H1 (cell line): ENCODE measurements around the gene IRF9. TPM values are rescaled to one million over a fixed set of nuclear protein-coding genes. Genes with fewer than 3 reads are reported as not detected.

ENCODE experiments used
- CTCF ChIA-PET: fragments of 300-600 bp; sonication (Branson Sonifier 250); formaldehyde crosslinking; loops from one replicate; lab custom pipeline; 2021; ENCODE audit not compliant: partially characterized antibody; lab: Charles Lee
- POLR2A ChIA-PET: fragments of 300-600 bp; sonication (Branson Sonifier 250); formaldehyde crosslinking; loops from one replicate; lab custom pipeline; 2021; ENCODE audit warnings: inconsistent platforms; ENCODE audit not compliant: partially characterized antibody; lab: Charles Lee
- DNase-seq, 2 experiments: peaks; one replicate each; pipeline versions ENCODE4 v3.0.0 to v3.0.0-alpha.2; 2010 to 2022; ENCODE audit warnings: low spot score in 2 of 2, low read depth in 1 of 2, mixed read lengths in 1 of 2
- FAIRE-seq: peaks from 2 replicates; lab custom pipeline; 2011; peaks lifted over from hg19 to GRCh38; lab: Jason Lieb, UNC
- H2AFZ ChIP-seq: 2 replicates; pipeline ENCODE4 v1.8.1; 2012; ENCODE audit warnings: low read length, inconsistent platforms
- H2AK5ac ChIP-seq: 2 replicates; pipeline ENCODE4 v1.6.1; 2013; ENCODE audit warnings: low read depth, low read length
- H2BK120ac ChIP-seq: replicated peaks from 2 replicates; pipeline ENCODE3; 2013; ENCODE audit warnings: low read depth, low read length, inconsistent platforms
- H2BK12ac ChIP-seq: 2 replicates; pipeline ENCODE4 v1.6.1; 2013; ENCODE audit warnings: low read depth, low read length
- H2BK15ac ChIP-seq: 2 replicates; pipeline ENCODE4 v1.6.1; 2013; ENCODE audit warnings: low read length
- H2BK20ac ChIP-seq: 2 replicates; pipeline ENCODE4 v1.6.1; 2013; ENCODE audit warnings: low read length
- H2BK5ac ChIP-seq: 2 replicates; pipeline ENCODE4 v1.6.1; 2013; ENCODE audit warnings: low read depth, low read length
- H3K14ac ChIP-seq: 2 replicates; pipeline ENCODE4 v1.6.1; 2013; ENCODE audit warnings: inconsistent platforms; ENCODE audit not compliant: insufficient read length
- H3K18ac ChIP-seq: 2 replicates; pipeline ENCODE4 v1.6.1; 2013; ENCODE audit warnings: low read length; ENCODE audit errors: extremely low read depth
- H3K23ac ChIP-seq: 2 replicates; pipeline ENCODE4 v1.6.1; 2013; ENCODE audit warnings: inconsistent platforms; ENCODE audit not compliant: insufficient read length
- H3K23me2 ChIP-seq: 2 replicates; pipeline ENCODE4 v1.6.1; 2013; ENCODE audit warnings: low read depth, low read length
- H3K27ac ChIP-seq: 2 replicates; pipeline ENCODE4 v1.6.1; 2011; ENCODE audit warnings: low read depth, low read length, inconsistent platforms
- H3K27me3 ChIP-seq, 4 experiments: replicated peaks in 1 of 4; 1 replicate in 1 of 4; 2 replicates in 3 of 4; pipeline versions ENCODE4 v1.6.1 to v1.8.1; 2011 to 2013; ENCODE audit warnings: low read length in 3 of 4, mild to moderate bottlenecking in 3 of 4, inconsistent platforms in 2 of 4, mixed read lengths in 2 of 4, moderate library complexity in 1 of 4; ENCODE audit not compliant: control insufficient read depth in 3 of 4, insufficient read depth in 3 of 4; ENCODE audit errors: extremely low read depth in 1 of 4
- H3K36me3 ChIP-seq, 4 experiments: 2 replicates each; pipeline versions ENCODE4 v1.6.1 to v1.8.1; 2011 to 2013; ENCODE audit warnings: mild to moderate bottlenecking in 4 of 4, low read length in 3 of 4, moderate library complexity in 2 of 4, control low read depth in 1 of 4, inconsistent platforms in 1 of 4; ENCODE audit not compliant: insufficient read depth in 4 of 4, control insufficient read depth in 2 of 4
- H3K4ac ChIP-seq: replicated peaks from 2 replicates; pipeline ENCODE3; 2013; ENCODE audit warnings: low read length, low read depth, mixed read lengths, inconsistent platforms; ENCODE audit not compliant: insufficient read length
- H3K4me1 ChIP-seq, 4 experiments: replicated peaks in 1 of 4; 1 replicate in 1 of 4; 2 replicates in 3 of 4; pipeline versions ENCODE4 v1.6.1 to v1.8.1; 2011 to 2013; ENCODE audit warnings: low read length in 3 of 4, inconsistent platforms in 2 of 4, mixed read lengths in 1 of 4; ENCODE audit not compliant: insufficient read depth in 4 of 4, control insufficient read depth in 3 of 4
- H3K4me2 ChIP-seq, 2 experiments: 2 replicates each; pipeline versions ENCODE4 v1.6.1 to v1.8.1; 2011 to 2013; ENCODE audit warnings: low read depth in 2 of 2, low read length in 2 of 2, control low read depth in 1 of 2, inconsistent platforms in 1 of 2, mild to moderate bottlenecking in 1 of 2; ENCODE audit not compliant: insufficient read depth in 1 of 2
- H3K4me3 ChIP-seq, 4 experiments: fragments of 200-600, 300-600 bp in 1 of 4; sonication (generic), shearing (Covaris generic), sonication (Bioruptor Twin) in 1 of 4; 2 replicates each; pipeline versions ENCODE4 v1.5.1 to v1.8.1; 2011 to 2016; ENCODE audit warnings: low read length in 4 of 4, low read depth in 3 of 4, control low read depth in 2 of 4, inconsistent platforms in 2 of 4, mild to moderate bottlenecking in 2 of 4, mixed read lengths in 1 of 4, moderate library complexity in 1 of 4; ENCODE audit not compliant: insufficient read depth in 2 of 4; ENCODE audit errors: extremely low read depth in 1 of 4
- H3K56ac ChIP-seq: replicated peaks from 2 replicates; pipeline ENCODE3; 2013; ENCODE audit warnings: low read depth, mild to moderate bottlenecking, mixed read lengths, low read length, inconsistent platforms; ENCODE audit not compliant: insufficient read length
- H3K79me1 ChIP-seq: 2 replicates; pipeline ENCODE4 v1.6.1; 2013; ENCODE audit warnings: low read depth, low read length, control low read depth
- H3K79me2 ChIP-seq, 2 experiments: 2 replicates each; pipeline versions ENCODE4 v1.6.1 to v1.8.1; 2012 to 2013; ENCODE audit warnings: low read length in 2 of 2, mild to moderate bottlenecking in 2 of 2, inconsistent platforms in 1 of 2; ENCODE audit not compliant: insufficient read depth in 2 of 2, control insufficient read depth in 1 of 2
- H3K9ac ChIP-seq, 4 experiments: replicated peaks in 1 of 4; 1 replicate in 1 of 4; 2 replicates in 3 of 4; pipeline versions ENCODE4 v1.6.1 to v1.8.1; 2011 to 2013; ENCODE audit warnings: low read depth in 3 of 4, low read length in 3 of 4, control low read depth in 2 of 4, mild to moderate bottlenecking in 2 of 4, moderate library complexity in 2 of 4, inconsistent platforms in 1 of 4; ENCODE audit errors: extremely low read depth in 1 of 4
- H3K9me3 ChIP-seq, 2 experiments: 2 replicates each; pipeline versions ENCODE4 v1.6.1 to v1.8.1; 2012 to 2013; ENCODE audit warnings: mild to moderate bottlenecking in 2 of 2, moderate library complexity in 2 of 2, control low read depth in 1 of 2, inconsistent platforms in 1 of 2, low read depth in 1 of 2, low read length in 1 of 2, mixed read lengths in 1 of 2; ENCODE audit not compliant: insufficient read depth in 2 of 2
- H4K20me1 ChIP-seq, 2 experiments: replicated peaks in 1 of 2; 2 replicates each; pipeline versions ENCODE3 to v1.8.1; 2011 to 2013; ENCODE audit warnings: inconsistent platforms in 2 of 2, low read length in 2 of 2, mild to moderate bottlenecking in 1 of 2; ENCODE audit not compliant: insufficient read depth in 2 of 2, control insufficient read depth in 1 of 2
- H4K5ac ChIP-seq: 2 replicates; pipeline ENCODE4 v1.6.1; 2013; ENCODE audit warnings: low read length, low read depth, mixed read lengths, inconsistent platforms; ENCODE audit not compliant: insufficient read length
- H4K8ac ChIP-seq: 2 replicates; pipeline ENCODE4 v1.8.0; 2013; ENCODE audit warnings: mild to moderate bottlenecking, moderate library complexity, low read length, inconsistent platforms; ENCODE audit not compliant: insufficient read depth; ENCODE audit errors: extremely low read depth
- H4K91ac ChIP-seq: replicated peaks from 2 replicates; pipeline ENCODE3; 2013; ENCODE audit warnings: low read length, mixed read lengths, inconsistent platforms; ENCODE audit not compliant: insufficient read length
- CBX8 ChIP-seq: fragments of 300-800, 300-1000 bp; sonication (generic); IDR thresholded peaks from 2 replicates; pipeline ENCODE4 v1.7.1; 2016; ENCODE audit warnings: low read depth, low read length, borderline replicate concordance
- EP300 ChIP-seq, 2 experiments: IDR thresholded peaks; 1 replicate in 1 of 2; 2 replicates in 1 of 2; pipeline ENCODE4 v1.6.1; 2011 to 2012; ENCODE audit warnings: low read depth in 2 of 2, low read length in 2 of 2, mild to moderate bottlenecking in 2 of 2, borderline replicate concordance in 1 of 2, inconsistent platforms in 1 of 2, moderate library complexity in 1 of 2
- KDM1A ChIP-seq: fragments of 200-600, 300-600 bp; sonication (generic); IDR thresholded peaks from 2 replicates; pipeline ENCODE4 v1.7.1; 2016; ENCODE audit warnings: mild to moderate bottlenecking, low read length, borderline replicate concordance
- PHF8 ChIP-seq: fragments of 200-600 bp; sonication (generic); conservative IDR thresholded peaks from 2 replicates; pipeline ENCODE4 v1.7.1; 2012; ENCODE audit warnings: low read depth, mild to moderate bottlenecking, inconsistent platforms, low read length, moderate library complexity
- POLR2AphosphoS5 ChIP-seq: IDR thresholded peaks from 2 replicates; pipeline ENCODE4 v1.6.1; 2011; ENCODE audit warnings: low read depth, low read length
- SP2 ChIP-seq: IDR thresholded peaks from 2 replicates; pipeline ENCODE4 v1.6.1; 2012; ENCODE audit warnings: mild to moderate bottlenecking, low read length, inconsistent platforms
- SRF ChIP-seq: IDR thresholded peaks from 2 replicates; pipeline ENCODE4 v1.6.1; 2011; ENCODE audit warnings: mild to moderate bottlenecking, low read depth, low read length, moderate library complexity
- WGBS, 2 experiments: shearing (Covaris generic) in 1 of 2; methylation state at CpG; one replicate each; pipeline versions ENCODE4 v1.1.6 to v1.1.7; 2013 to 2015; ENCODE audit warnings: low lambda C conversion rate in 2 of 2, mixed read lengths in 2 of 2, inconsistent platforms in 1 of 2, low coverage in 1 of 2, missing lambda C conversion rate in 1 of 2; ENCODE audit not compliant: insufficient replicate concordance in 2 of 2, insufficient coverage in 1 of 2, insufficient read length in 1 of 2; ENCODE audit errors: extremely low coverage in 1 of 2, missing lambda C conversion rate in 1 of 2; 5-methylcytosine and 5-hydroxymethylcytosine counted together
- polyA plus RNA-seq, 7 experiments: library from polyadenylated mRNA; depleted of rRNA in 3 of 7; stranded (reverse) in 5 of 7; unstranded in 2 of 7; fragments of >200 nt in 5 of 7; fragments of 200-250 nt in 2 of 7; gene quantifications; 1 replicate in 5 of 7; 2 replicates in 1 of 7; 4 replicates in 1 of 7; pipeline versions ENCODE4 v1.2.1 to v1.2.3, GENCODE V29; 2011 to 2013; ENCODE audit warnings: missing spikeins in 2 of 7, mixed read lengths in 2 of 7
- total RNA-seq: library from RNA; stranded (reverse); fragmentation: NEBNext Ultra II Directional; extraction: Animal tissue kit (Norgen Biotek cat#: 25700); gene quantifications from 2 replicates; pipeline ENCODE4 v1.2.1, GENCODE V29; 2021
- TF ChIP-seq, protein P1 (sequence below): IDR thresholded peaks from 2 replicates; pipeline ENCODE4 v1.6.1; 2012; ENCODE audit warnings: inconsistent platforms
- TF ChIP-seq, protein P2 (sequence below): IDR thresholded peaks from 2 replicates; pipeline ENCODE4 v1.6.1; 2012; ENCODE audit warnings: low read length, inconsistent platforms

The IRF9 gene
- total and polyA plus RNA-seq, 2 of the 8 experiments (the other 6 are each of a cell fraction or from before 2014, with no cell fraction given) = 11.4 to 13.2 TPM

DNA sequence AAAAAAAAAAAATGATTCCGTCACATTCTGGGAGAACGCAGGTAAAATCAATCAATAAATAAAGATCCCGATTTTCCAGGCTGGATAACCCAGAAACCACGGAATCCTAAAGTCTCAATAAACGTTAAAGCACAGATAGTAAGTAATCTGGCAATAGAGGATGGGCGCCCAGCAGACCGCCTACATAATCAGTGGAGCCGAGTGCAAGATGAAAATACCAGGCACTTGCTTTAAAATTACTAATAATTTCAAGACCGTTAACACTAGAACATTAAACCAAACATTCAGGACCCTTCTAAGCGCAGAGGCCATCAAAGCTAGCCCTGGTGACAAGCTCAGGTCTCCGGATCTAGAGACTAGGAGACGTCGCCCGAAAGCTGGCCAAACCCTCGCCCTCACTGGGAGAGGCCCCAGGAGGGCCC is 47.7 kb upstream of the IRF9 start:
- Histone ChIP-seq H4K8ac (no peak overlapping the region; the same call in 1 of the 2 replicates), H2BK12ac (no peak overlapping the region), H2AK5ac (no peak overlapping the region), H2BK5ac (peak overlapping the region; percentile 100; the same call in 1 of the 2 replicates), H3K18ac (peak overlapping the region; percentile 65; the same call in 1 of the 2 replicates), H3K79me2 (peaks cover 0 to 10% of the 10 kb centered on the region in 2 experiments; a peak in 2 of 4 replicates), H3K23ac (no peak overlapping the region), H3K9ac (peak overlapping the region in 3 of 4 experiments; percentile 9 to 49 (median 24); a peak in 5 of 7 replicates), H3K23me2 (peaks cover 7% of the 10 kb centered on the region), H3K9me3 (no peaks in the 10 kb centered on the region), H3K14ac (peak overlapping the region; percentile 8), H3K4me3 (peak overlapping the region; percentile 68 to 89 (median 76)), H3K79me1 (peaks cover 5% of the 10 kb centered on the region; the same call in 1 of the 2 replicates), H3K4me2 (peak overlapping the region; percentile 85 to 91), H2BK15ac (no peak overlapping the region), H3K27ac (no peak overlapping the region), H3K27me3 (no peaks in the 10 kb centered on the region), H3K4me1 (peaks cover 0 to 4% (median 2%) of the 10 kb centered on the region in 4 experiments; a peak in 5 of 7 replicates), H4K5ac (peak overlapping the region; percentile 28), H2BK20ac (no peak overlapping the region), H3K36me3 (peaks cover 5 to 12% (median 9%) of the 10 kb centered on the region in 4 experiments; a peak in 6 of 8 replicates), H3K56ac (no peak overlapping the region), H2AFZ (0 out of 2 replicates have a peak overlapping the region, but pooled peaks have one; percentile 12), H4K91ac (no peak overlapping the region), H2BK120ac (no peak overlapping the region), H4K20me1 (no peaks in the 10 kb centered on the region), H3K4ac (no peak overlapping the region)
- 16% methylated on average over 15 of the region's 15 CpGs; no CpG with 5 or more reads in 1 of the 2 experiments for WGBS, 2 experiments
- no peak for DNase-seq
- POLR2A ChIA-PET = interaction anchor here (1.0 to 7.1 kb wide), 14 partner anchors 10 to 125 kb away, joined by 3 to 125 read pairs (median 5); partner anchors contain the start of genes DHRS4L2, EMC9, FITM1 and IPO4
- CTCF ChIA-PET = interaction anchor here (0.6 to 2.7 kb wide), 12 partner anchors 14 to 322 kb away, joined by 3 to 20 read pairs (median 4); partner anchors contain the start of genes IRF9, PCK2 and PSME2
- no peak for FAIRE-seq
- no peak for TF ChIP-seq POLR2AphosphoS5
- TF ChIP-seq KDM1A = no peak
- TF ChIP-seq, protein P1, sequence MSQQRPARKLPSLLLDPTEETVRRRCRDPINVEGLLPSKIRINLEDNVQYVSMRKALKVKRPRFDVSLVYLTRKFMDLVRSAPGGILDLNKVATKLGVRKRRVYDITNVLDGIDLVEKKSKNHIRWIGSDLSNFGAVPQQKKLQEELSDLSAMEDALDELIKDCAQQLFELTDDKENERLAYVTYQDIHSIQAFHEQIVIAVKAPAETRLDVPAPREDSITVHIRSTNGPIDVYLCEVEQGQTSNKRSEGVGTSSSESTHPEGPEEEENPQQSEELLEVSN = no peak
- no peak for TF ChIP-seq EP300 (IDR thresholded peaks at IDR 0.05; ENCODE audit: borderline replicate concordance in 1 of 2, low read depth in 2 of 2, low read length in 2 of 2)
- no peak for TF ChIP-seq PHF8
- TF ChIP-seq, protein P2, sequence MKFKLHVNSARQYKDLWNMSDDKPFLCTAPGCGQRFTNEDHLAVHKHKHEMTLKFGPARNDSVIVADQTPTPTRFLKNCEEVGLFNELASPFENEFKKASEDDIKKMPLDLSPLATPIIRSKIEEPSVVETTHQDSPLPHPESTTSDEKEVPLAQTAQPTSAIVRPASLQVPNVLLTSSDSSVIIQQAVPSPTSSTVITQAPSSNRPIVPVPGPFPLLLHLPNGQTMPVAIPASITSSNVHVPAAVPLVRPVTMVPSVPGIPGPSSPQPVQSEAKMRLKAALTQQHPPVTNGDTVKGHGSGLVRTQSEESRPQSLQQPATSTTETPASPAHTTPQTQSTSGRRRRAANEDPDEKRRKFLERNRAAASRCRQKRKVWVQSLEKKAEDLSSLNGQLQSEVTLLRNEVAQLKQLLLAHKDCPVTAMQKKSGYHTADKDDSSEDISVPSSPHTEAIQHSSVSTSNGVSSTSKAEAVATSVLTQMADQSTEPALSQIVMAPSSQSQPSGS = no peak
- no peak for TF ChIP-seq SRF
- TF ChIP-seq CBX8 = no peak
- no peak for TF ChIP-seq SP2
